GM18858 (cell line): ENCODE results near the gene DOCK8.

Experiments
- ATAC-seq: cut with Tn5 transposase; IDR thresholded peaks from one replicate; pipeline ENCODE4 v1.9.1; 2021; ENCODE audit not compliant: unreplicated experiment

The DOCK8 gene

GRCh38 chr9:304519-305185, 90.0 kb downstream of the DOCK8 start:
- ATAC-seq = no peak

GRCh38 chr9:306907-307306, 92.2 kb downstream of the DOCK8 start:
- no peak for ATAC-seq

GRCh38 chr9:311841-312240, 97.2 kb downstream of the DOCK8 start:
- ATAC-seq = no peak

DNA sequence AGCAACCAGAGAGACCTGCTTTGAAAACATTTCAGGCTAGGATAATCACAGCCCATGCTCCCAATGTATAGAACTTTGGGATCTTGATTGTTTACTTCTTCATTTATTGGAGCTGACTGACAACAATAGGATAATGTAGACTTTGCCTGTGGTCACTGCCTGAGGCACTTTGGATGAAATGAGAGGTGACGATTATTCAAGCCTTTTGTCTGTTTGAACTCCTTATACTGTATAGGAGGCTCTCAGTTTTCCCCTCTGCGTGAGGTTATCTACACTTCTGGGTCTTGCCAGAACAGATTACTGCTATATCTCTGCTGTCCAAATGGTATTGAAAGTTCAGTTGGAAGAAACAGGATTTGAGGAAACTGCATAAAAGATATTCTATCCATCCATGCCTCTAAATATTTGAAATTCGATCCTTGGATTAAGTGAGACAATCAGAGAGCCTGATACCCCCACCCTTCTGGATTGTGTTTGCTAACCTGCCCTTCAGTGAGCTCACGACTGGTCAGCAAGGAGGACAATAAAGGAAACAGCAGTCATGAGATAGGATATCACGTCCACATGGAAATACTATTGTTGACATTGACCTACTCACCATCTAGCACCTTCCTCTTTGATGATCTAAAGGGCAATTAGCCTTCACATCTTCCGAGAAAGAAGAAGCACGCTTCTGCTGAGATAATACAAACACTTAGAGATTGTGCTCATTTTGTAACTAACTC, 98.1 kb downstream of the DOCK8 start:
- ATAC-seq = no peak

GRCh38 chr9:316382-316965, 101.8 kb downstream of the DOCK8 start:
- no peak for ATAC-seq

- no peak for ATAC-seq
Measured at GRCh38 chr9:318646-319045, 104.0 kb downstream of the DOCK8 start.

DNA sequence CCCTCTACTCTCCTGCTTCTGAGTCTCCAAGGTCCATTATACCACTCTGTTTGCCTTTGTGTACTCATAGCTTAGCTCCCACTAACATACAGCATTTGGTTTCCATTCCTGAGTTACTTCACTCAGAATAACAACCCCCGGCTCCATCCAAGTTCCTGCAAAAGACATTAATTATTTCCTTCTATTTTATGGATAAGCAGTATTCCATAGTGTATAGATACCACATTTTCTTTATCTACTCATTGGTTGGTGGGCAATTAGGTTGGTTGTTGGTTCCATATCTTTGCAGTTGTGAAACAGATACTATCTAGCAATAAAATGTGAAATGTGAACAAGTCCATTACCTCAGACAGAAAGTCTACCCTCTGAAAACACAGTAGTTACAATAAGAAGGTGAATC, 110.3 kb downstream of the DOCK8 start:
- ATAC-seq = no peak

- ATAC-seq = no peak
Measured at GRCh38 chr9:326667-327066, 112.0 kb downstream of the DOCK8 start.

DNA sequence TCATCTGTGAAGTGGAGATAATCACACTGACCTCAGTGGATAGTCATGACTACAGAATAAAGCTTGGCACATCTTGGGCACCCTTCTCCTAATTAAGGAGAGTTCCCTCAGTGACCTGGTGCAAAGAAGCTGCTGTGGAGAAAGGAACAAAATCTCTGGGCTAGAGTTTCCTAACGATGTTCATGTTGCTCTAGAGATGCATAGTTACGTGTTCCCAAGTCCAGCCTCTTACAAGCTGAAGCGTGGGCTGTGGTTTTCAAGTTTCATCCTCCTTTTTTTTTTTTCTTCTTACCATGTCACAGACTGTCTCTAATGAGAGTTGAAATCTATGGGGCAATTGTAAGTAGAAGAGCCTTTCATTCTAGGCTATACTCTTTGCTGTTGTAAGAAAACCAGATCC, 113.8 kb downstream of the DOCK8 start:
- no peak for ATAC-seq

- no peak for ATAC-seq
Measured at GRCh38 chr9:331197-331596, 116.5 kb downstream of the DOCK8 start.

GRCh38 chr9:335373-335772, 120.7 kb downstream of the DOCK8 start:
- ATAC-seq = no peak

- no peak for ATAC-seq
Measured at GRCh38 chr9:336039-336438, 121.4 kb downstream of the DOCK8 start.

GRCh38 chr9:338602-339001, 123.9 kb downstream of the DOCK8 start:
- ATAC-seq = no peak

DNA sequence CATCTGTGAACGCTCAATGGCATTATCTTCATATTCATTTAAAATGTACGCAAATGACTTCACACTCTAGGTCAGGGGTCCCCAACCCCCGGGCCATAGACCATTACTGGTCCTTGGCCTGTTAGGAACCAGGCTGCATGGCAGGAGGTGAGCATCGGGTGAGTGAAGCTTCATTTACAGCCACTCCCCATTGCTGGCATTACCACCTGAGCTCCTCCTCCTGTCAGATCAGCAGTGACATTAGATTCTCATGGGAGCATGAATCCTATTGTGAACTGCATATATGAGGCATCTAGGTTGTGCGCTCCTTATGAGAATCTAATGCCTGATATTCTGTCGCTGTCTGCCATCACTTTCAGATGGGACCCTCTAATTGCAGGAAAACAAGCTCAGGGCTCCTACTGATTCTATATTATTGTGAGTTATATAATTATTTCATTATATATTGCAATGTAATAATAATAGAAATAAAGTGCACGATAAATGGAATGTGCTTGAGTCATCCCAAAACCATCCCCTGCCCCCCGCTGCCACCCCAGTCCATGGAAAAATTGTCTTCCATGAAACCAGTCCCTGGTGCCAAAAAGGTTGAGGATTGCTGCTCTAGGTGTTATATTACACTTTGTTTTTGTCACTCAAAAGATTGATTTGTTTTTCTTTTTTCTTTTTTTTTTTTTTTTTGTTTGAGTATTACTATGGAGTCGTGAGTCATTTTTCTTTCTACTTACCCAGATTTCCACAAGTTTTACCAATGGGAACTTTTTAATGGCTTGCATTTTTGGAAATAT, 127.2 kb downstream of the DOCK8 start:
- ATAC-seq = no peak

DNA sequence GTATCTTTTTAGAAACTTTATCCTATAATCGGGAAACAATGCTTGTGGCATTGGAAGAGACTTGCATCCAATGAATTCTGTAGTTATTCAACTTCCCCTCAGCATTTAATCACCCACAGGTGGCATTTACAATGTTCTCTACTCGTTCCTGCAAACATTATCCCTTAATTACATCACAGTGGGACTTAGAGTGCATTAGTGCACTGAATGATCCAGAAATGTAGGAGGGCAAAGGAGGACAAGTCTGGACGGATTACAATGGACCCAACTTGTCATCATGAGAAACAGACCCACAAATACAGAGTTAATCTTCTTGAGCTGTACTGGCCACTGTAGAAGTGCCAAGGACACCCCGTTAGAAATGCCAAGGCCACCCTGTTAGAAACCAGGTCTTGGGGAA, 129.1 kb downstream of the DOCK8 start:
- no peak for ATAC-seq

GRCh38 chr9:346111-346571, 131.5 kb downstream of the DOCK8 start:
- ATAC-seq = no peak

DNA sequence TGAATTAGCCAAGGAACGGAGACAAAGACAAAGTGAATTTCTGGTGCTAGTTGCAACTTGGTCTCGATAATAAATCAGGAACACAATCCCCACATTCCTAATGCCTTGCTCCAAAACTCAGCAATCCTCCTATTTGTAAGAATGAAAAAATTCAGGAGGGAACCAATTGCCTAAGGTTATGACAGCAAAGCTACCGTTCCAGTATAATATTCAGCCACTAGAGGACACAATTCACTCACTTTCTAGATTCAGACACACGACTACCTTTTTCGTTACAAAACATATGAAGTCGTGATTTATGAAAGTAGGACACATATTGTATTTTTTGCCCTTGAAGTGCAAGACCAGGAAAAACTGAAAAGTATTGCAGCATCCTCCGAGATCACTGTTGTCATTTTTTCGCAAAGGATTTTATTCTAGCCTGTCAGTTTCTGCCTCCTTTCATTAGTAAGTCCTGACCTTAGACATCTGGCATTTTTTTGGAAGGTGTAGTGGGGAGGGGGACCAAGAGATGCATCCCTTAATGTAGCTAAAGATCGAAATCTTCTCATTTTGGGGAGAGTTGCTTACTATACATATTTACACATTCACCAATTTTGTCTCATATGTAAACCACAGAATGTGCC, 133.1 kb downstream of the DOCK8 start:
- no peak for ATAC-seq

GRCh38 chr9:350384-350783, 135.7 kb downstream of the DOCK8 start:
- ATAC-seq = no peak

- ATAC-seq = no peak
Measured at GRCh38 chr9:351916-352315, 137.3 kb downstream of the DOCK8 start.

GRCh38 chr9:353077-353476, 138.4 kb downstream of the DOCK8 start:
- ATAC-seq = no peak

DNA sequence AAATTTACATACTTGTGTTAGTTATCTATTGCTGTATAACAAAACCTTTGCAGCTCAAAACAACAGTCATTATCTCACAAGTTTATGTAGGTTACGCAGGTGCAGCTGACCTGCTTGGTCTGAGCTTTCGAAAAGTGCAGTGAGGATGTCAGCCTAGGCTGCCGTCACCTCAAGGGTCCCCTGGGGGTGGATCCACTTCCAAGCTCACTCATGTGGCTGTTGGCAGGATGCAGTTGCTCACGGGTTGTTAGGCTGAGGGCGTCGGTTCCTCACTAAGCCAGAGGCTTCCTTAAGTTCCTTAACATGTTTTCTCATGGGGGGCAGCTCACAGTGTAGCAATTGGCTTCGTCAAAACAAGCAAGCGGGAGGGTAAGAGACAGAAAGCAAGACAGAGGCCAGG, 139.8 kb downstream of the DOCK8 start:
- no peak for ATAC-seq
